ENCODE data around the gene CDC42EP1. TPM values are rescaled to one million over a fixed set of nuclear protein-coding genes. Genes with fewer than 3 reads are reported as not detected.

CDC42EP1 gene
- total RNA-seq, 1 experiment from 2014 or later, result 43.9 TPM

GRCh38 chr22:37568448-37569008 is 8.2 kb downstream of the CDC42EP1 start:
- CTCF ChIA-PET, result no interaction called here
- H3K9me2 ChIP-seq (replicated peaks; ENCODE audit: low read length), result no peaks in the 10 kb centered on the region
- POLR2A ChIA-PET (ENCODE audit: unreplicated experiment), result no interaction called here
- H3K36me3 ChIP-seq (ENCODE audit: low read depth, low read length), result peaks cover 8% of the 10 kb centered on the region
- no peak overlapping the region for H3K27ac ChIP-seq (ENCODE audit: low read length)
- no peak overlapping the region for H3K4me3 ChIP-seq (ENCODE audit: low read length)
- H3K9ac ChIP-seq (ENCODE audit: low read length), result no peak overlapping the region
- no peaks in the 10 kb centered on the region for H3K9me3 ChIP-seq (ENCODE audit: low read length)
- peaks cover 33% of the 10 kb centered on the region for H3K79me2 ChIP-seq (ENCODE audit: low read length)
- TF ChIP-seq CTCF (conservative IDR thresholded peaks at IDR 0.05; ENCODE audit: low read depth, low read length), result no peak
- peaks cover 16% of the 10 kb centered on the region for H4K20me1 ChIP-seq (ENCODE audit: low read length)
- no peaks in the 10 kb centered on the region for H3K27me3 ChIP-seq (ENCODE audit: low read length)
- intact Hi-C loops (cut with micrococcal nuclease), result no loop called here
- DNase-seq, result no peak
- peaks cover 37% of the 10 kb centered on the region for H3K4me1 ChIP-seq (ENCODE audit: insufficient read depth, low read length)
- H3F3A ChIP-seq (ENCODE audit: low read length, unreplicated experiment), result peaks cover 4% of the 10 kb centered on the region
- no peak overlapping the region for H2AFZ ChIP-seq (ENCODE audit: low read length)
- no peak overlapping the region for H3K4me2 ChIP-seq (ENCODE audit: low read length)
- BruUV-seq (replicated peaks), result no TSS peak
- ATAC-seq, result no peak

GRCh38 chr22:37569009-37569920 is 9.0 kb downstream of the CDC42EP1 start:
- intact Hi-C loops (cut with micrococcal nuclease), result no loop called here
- DNase-seq (no peak), ATAC-seq (no peak)
- Histone ChIP-seq H3K79me2 (ENCODE audit: low read length) (peaks cover 25% of the 10 kb centered on the region), H3K36me3 (ENCODE audit: low read depth, low read length) (peaks cover 7% of the 10 kb centered on the region), H3K9me2 (replicated peaks; ENCODE audit: low read length) (no peaks in the 10 kb centered on the region), H3F3A (ENCODE audit: low read length, unreplicated experiment) (no peaks in the 10 kb centered on the region), H3K9ac (ENCODE audit: low read length) (no peak overlapping the region), H3K4me1 (ENCODE audit: insufficient read depth, low read length) (peaks cover 29% of the 10 kb centered on the region), H3K27me3 (ENCODE audit: low read length) (no peaks in the 10 kb centered on the region), H3K4me2 (ENCODE audit: low read length) (peak overlapping the region; percentile 16; the same call in 1 of the 2 replicates), H4K20me1 (ENCODE audit: low read length) (peaks cover 8% of the 10 kb centered on the region), H3K9me3 (ENCODE audit: low read length) (no peaks in the 10 kb centered on the region), H3K27ac (ENCODE audit: low read length) (no peak overlapping the region), H3K4me3 (ENCODE audit: low read length) (no peak overlapping the region), H2AFZ (ENCODE audit: low read length) (no peak overlapping the region)
- TF ChIP-seq EZH2 (IDR thresholded peaks at IDR 0.05; ENCODE audit: low read length, unreplicated experiment) (no peak), EZH2phosphoT487 (IDR thresholded peaks at IDR 0.05; ENCODE audit: borderline replicate concordance, low read length) (no peak), CTCF (conservative IDR thresholded peaks at IDR 0.05; ENCODE audit: low read depth, low read length) (no peak)
- ChIA-PET POLR2A (ENCODE audit: unreplicated experiment) (no interaction called here), CTCF (interaction anchor here (0.6 to 1.5 kb wide), 2 partner anchors 23 to 521 kb away, joined by 3 to 16 read pairs; no protein-coding TSS in a partner anchor)
- TSS peak; percentile 21 for BruUV-seq (replicated peaks)
